ENCODE results near the gene FTCD.
"Not testable (repeated sequence)": the region's sequence is repeated elsewhere in the genome, so short reads cannot be mapped to it uniquely, and the experiment has no call there.

Gene FTCD

GRCh38 chr21:46114963-46115362, 40.4 kb downstream of the FTCD start:
- H3K4me1 ChIP-seq (ENCODE audit: control insufficient read depth in 2 of 2, insufficient read depth in 2 of 2, low read length in 2 of 2): no peaks in the 10 kb centered on the region
- peaks cover 4% of the 10 kb centered on the region in 2 donors for H3K36me3 ChIP-seq (ENCODE audit: control insufficient read depth in 2 of 2, insufficient read depth in 2 of 2, low read length in 2 of 2)
- H3K9ac ChIP-seq (ENCODE audit: low read depth in 1 of 2, low read length in 2 of 2): no peak overlapping the region
- no peaks in the 10 kb centered on the region for H3K9me3 ChIP-seq (ENCODE audit: control insufficient read depth in 2 of 2, low read length in 2 of 2)
- H3K27ac ChIP-seq (ENCODE audit: low read depth in 2 of 2, low read length in 2 of 2): no peak overlapping the region
- H3K4me3 ChIP-seq (ENCODE audit: low read length in 2 of 2): no peak overlapping the region
- H3K27me3 ChIP-seq (ENCODE audit: control insufficient read depth in 2 of 2, insufficient read depth in 2 of 2, low read length in 2 of 2): no peaks in the 10 kb centered on the region

GRCh38 chr21:46113497-46114176, 41.7 kb downstream of the FTCD start:
- Histone ChIP-seq H3K4me3 (ENCODE audit: low read length in 2 of 2) (no peak overlapping the region), H3K36me3 (ENCODE audit: control insufficient read depth in 2 of 2, insufficient read depth in 2 of 2, low read length in 2 of 2) (peaks cover 2 to 4% of the 10 kb centered on the region in 2 donors), H3K9me3 (ENCODE audit: control insufficient read depth in 2 of 2, low read length in 2 of 2) (no peaks in the 10 kb centered on the region), H3K27me3 (ENCODE audit: control insufficient read depth in 2 of 2, insufficient read depth in 2 of 2, low read length in 2 of 2) (no peaks in the 10 kb centered on the region), H3K4me1 (ENCODE audit: control insufficient read depth in 2 of 2, insufficient read depth in 2 of 2, low read length in 2 of 2) (no peaks in the 10 kb centered on the region), H3K27ac (ENCODE audit: low read depth in 2 of 2, low read length in 2 of 2) (no peak overlapping the region), H3K9ac (ENCODE audit: low read depth in 1 of 2, low read length in 2 of 2) (no peak overlapping the region)

GRCh38 chr21:46112725-46113215, 42.6 kb downstream of the FTCD start:
- Histone ChIP-seq H3K27me3 (ENCODE audit: control insufficient read depth in 2 of 2, insufficient read depth in 2 of 2, low read length in 2 of 2) (no peaks in the 10 kb centered on the region), H3K9me3 (ENCODE audit: control insufficient read depth in 2 of 2, low read length in 2 of 2) (no peaks in the 10 kb centered on the region), H3K27ac (ENCODE audit: low read depth in 2 of 2, low read length in 2 of 2) (no peak overlapping the region), H3K36me3 (ENCODE audit: control insufficient read depth in 2 of 2, insufficient read depth in 2 of 2, low read length in 2 of 2) (peaks cover 1 to 4% of the 10 kb centered on the region in 2 donors), H3K9ac (ENCODE audit: low read depth in 1 of 2, low read length in 2 of 2) (no peak overlapping the region), H3K4me1 (ENCODE audit: control insufficient read depth in 2 of 2, insufficient read depth in 2 of 2, low read length in 2 of 2) (no peaks in the 10 kb centered on the region), H3K4me3 (ENCODE audit: low read length in 2 of 2) (no peak overlapping the region)

GRCh38 chr21:46111857-46112724, 43.3 kb downstream of the FTCD start:
- Histone ChIP-seq H3K27ac (ENCODE audit: low read depth in 2 of 2, low read length in 2 of 2) (no peak overlapping the region), H3K4me1 (ENCODE audit: control insufficient read depth in 2 of 2, insufficient read depth in 2 of 2, low read length in 2 of 2) (no peaks in the 10 kb centered on the region), H3K9me3 (ENCODE audit: control insufficient read depth in 2 of 2, low read length in 2 of 2) (no peaks in the 10 kb centered on the region), H3K36me3 (ENCODE audit: control insufficient read depth in 2 of 2, insufficient read depth in 2 of 2, low read length in 2 of 2) (peaks cover 0 to 4% of the 10 kb centered on the region in 2 donors), H3K27me3 (ENCODE audit: control insufficient read depth in 2 of 2, insufficient read depth in 2 of 2, low read length in 2 of 2) (no peaks in the 10 kb centered on the region), H3K4me3 (ENCODE audit: low read length in 2 of 2) (no peak overlapping the region), H3K9ac (ENCODE audit: low read depth in 1 of 2, low read length in 2 of 2) (no peak overlapping the region)

GRCh38 chr21:46111193-46111571, 44.2 kb downstream of the FTCD start:
- peak overlapping the region in 1 of 2 donors; percentile 16 for H3K27ac ChIP-seq (ENCODE audit: low read depth in 2 of 2, low read length in 2 of 2)
- H3K27me3 ChIP-seq (ENCODE audit: control insufficient read depth in 2 of 2, insufficient read depth in 2 of 2, low read length in 2 of 2): no peaks in the 10 kb centered on the region
- H3K36me3 ChIP-seq (ENCODE audit: control insufficient read depth in 2 of 2, insufficient read depth in 2 of 2, low read length in 2 of 2): peaks cover 0 to 4% of the 10 kb centered on the region in 2 donors
- H3K4me1 ChIP-seq (ENCODE audit: control insufficient read depth in 2 of 2, insufficient read depth in 2 of 2, low read length in 2 of 2): no peaks in the 10 kb centered on the region
- no peak overlapping the region for H3K9ac ChIP-seq (ENCODE audit: low read depth in 1 of 2, low read length in 2 of 2)
- no peak overlapping the region for H3K4me3 ChIP-seq (ENCODE audit: low read length in 2 of 2)
- no peaks in the 10 kb centered on the region for H3K9me3 ChIP-seq (ENCODE audit: control insufficient read depth in 2 of 2, low read length in 2 of 2)

- Histone ChIP-seq H3K9me3 (ENCODE audit: control insufficient read depth in 2 of 2, low read length in 2 of 2) (no peaks in the 10 kb centered on the region), H3K36me3 (ENCODE audit: control insufficient read depth in 2 of 2, insufficient read depth in 2 of 2, low read length in 2 of 2) (peaks cover 0 to 4% of the 10 kb centered on the region in 2 donors), H3K27ac (ENCODE audit: low read depth in 2 of 2, low read length in 2 of 2) (peak overlapping the region in 1 of 2 donors; percentile 16), H3K4me1 (ENCODE audit: control insufficient read depth in 2 of 2, insufficient read depth in 2 of 2, low read length in 2 of 2) (no peaks in the 10 kb centered on the region), H3K4me3 (ENCODE audit: low read length in 2 of 2) (no peak overlapping the region), H3K27me3 (ENCODE audit: control insufficient read depth in 2 of 2, insufficient read depth in 2 of 2, low read length in 2 of 2) (no peaks in the 10 kb centered on the region), H3K9ac (ENCODE audit: low read depth in 1 of 2, low read length in 2 of 2) (no peak overlapping the region)
Measured at GRCh38 chr21:46110499-46111192, 44.7 kb downstream of the FTCD start.

GRCh38 chr21:46109313-46110221, 45.8 kb downstream of the FTCD start:
- no peaks in the 10 kb centered on the region for H3K9me3 ChIP-seq (ENCODE audit: control insufficient read depth in 2 of 2, low read length in 2 of 2)
- H3K4me1 ChIP-seq (ENCODE audit: control insufficient read depth in 2 of 2, insufficient read depth in 2 of 2, low read length in 2 of 2): no peaks in the 10 kb centered on the region
- peaks cover 0 to 4% of the 10 kb centered on the region in 2 donors for H3K36me3 ChIP-seq (ENCODE audit: control insufficient read depth in 2 of 2, insufficient read depth in 2 of 2, low read length in 2 of 2)
- H3K27me3 ChIP-seq (ENCODE audit: control insufficient read depth in 2 of 2, insufficient read depth in 2 of 2, low read length in 2 of 2): no peaks in the 10 kb centered on the region
- H3K4me3 ChIP-seq (ENCODE audit: low read length in 2 of 2): no peak overlapping the region
- H3K9ac ChIP-seq (ENCODE audit: low read depth in 1 of 2, low read length in 2 of 2): no peak overlapping the region
- peak overlapping the region in 1 of 2 donors; percentile 23 for H3K27ac ChIP-seq (ENCODE audit: low read depth in 2 of 2, low read length in 2 of 2)

- Histone ChIP-seq H3K4me3 (ENCODE audit: low read length in 2 of 2) (no peak overlapping the region), H3K27ac (ENCODE audit: low read depth in 2 of 2, low read length in 2 of 2) (no peak overlapping the region), H3K9me3 (ENCODE audit: control insufficient read depth in 2 of 2, low read length in 2 of 2) (no peaks in the 10 kb centered on the region), H3K36me3 (ENCODE audit: control insufficient read depth in 2 of 2, insufficient read depth in 2 of 2, low read length in 2 of 2) (peaks cover 0 to 4% of the 10 kb centered on the region in 2 donors), H3K4me1 (ENCODE audit: control insufficient read depth in 2 of 2, insufficient read depth in 2 of 2, low read length in 2 of 2) (no peaks in the 10 kb centered on the region), H3K9ac (ENCODE audit: low read depth in 1 of 2, low read length in 2 of 2) (no peak overlapping the region), H3K27me3 (ENCODE audit: control insufficient read depth in 2 of 2, insufficient read depth in 2 of 2, low read length in 2 of 2) (no peaks in the 10 kb centered on the region)
Measured at GRCh38 chr21:46108827-46109312, 46.5 kb downstream of the FTCD start.

GRCh38 chr21:46107376-46107775, 48.0 kb downstream of the FTCD start:
- not testable (repeated sequence) for H3K27ac ChIP-seq (ENCODE audit: low read depth in 2 of 2, low read length in 2 of 2); H3K36me3 ChIP-seq (ENCODE audit: control insufficient read depth in 2 of 2, insufficient read depth in 2 of 2, low read length in 2 of 2); H3K4me1 ChIP-seq (ENCODE audit: control insufficient read depth in 2 of 2, insufficient read depth in 2 of 2, low read length in 2 of 2); H3K9me3 ChIP-seq (ENCODE audit: control insufficient read depth in 2 of 2, low read length in 2 of 2); H3K4me3 ChIP-seq (ENCODE audit: low read length in 2 of 2); H3K9ac ChIP-seq (ENCODE audit: low read depth in 1 of 2, low read length in 2 of 2); H3K27me3 ChIP-seq (ENCODE audit: control insufficient read depth in 2 of 2, insufficient read depth in 2 of 2, low read length in 2 of 2)

All from mucosa of rectum (tissue), 2 donors.